ENCODE data around the gene DPP7. TPM values are rescaled to one million over a fixed set of nuclear protein-coding genes. Genes with fewer than 3 reads are reported as not detected.

DPP7 gene
- total and polyA plus RNA-seq, 11 donors = 96.6 to 260 (median 119) TPM

GRCh38 chr9:137086531-137087408, 27.8 kb downstream of the DPP7 start, which contains the start of gene MAN1B1:
Gene MAN1B1 (plus strand): TSS chr9:137086985. CDS start chr9:137087000, 15 bp downstream.
- Histone ChIP-seq H3K9me3 (no peaks in the 10 kb centered on the region), H3K36me3 (peaks cover 0 to 35% (median 29%) of the 10 kb centered on the region in 9 donors), H3K4me1 (peaks cover 0 to 31% (median 21%) of the 10 kb centered on the region in 12 donors), H3K4me3 (peak within 1 kb of the TSS; percentile 56 to 94 (median 78)), H3K27ac (peak within 1 kb of the TSS; percentile 85 to 97 (median 96)), H3K27me3 (no peaks in the 10 kb centered on the region)
- TF ChIP-seq CTCF (IDR thresholded peaks at IDR 0.05) = peak in 1 of 12 donors; percentile 15
- peak in 1 of 2 donors; percentile 77 for TF ChIP-seq POLR2A (IDR thresholded peaks at IDR 0.05)
- WGBS, 4 donors = 0% methylated on average over 34 to 101 of the region's 101 CpGs
- intact Hi-C loops (cut with DNase I) = no loop called here
- peak; percentile 98 to 100 (median 99) for DNase-seq
- ATAC-seq = peak; percentile 90 to 97 (median 94)

- H3K4me3 ChIP-seq = peak overlapping the region; percentile 56 to 94 (median 78)
- H3K4me1 ChIP-seq = peaks cover 0 to 31% (median 21%) of the 10 kb centered on the region in 12 donors
- TF ChIP-seq POLR2A (IDR thresholded peaks at IDR 0.05) = no peak
- TF ChIP-seq CTCF (IDR thresholded peaks at IDR 0.05) = no peak
- peak overlapping the region; percentile 85 to 97 (median 96) for H3K27ac ChIP-seq
- peak in 4 of 5 donors; percentile 56 to 79 (median 67) for DNase-seq
- intact Hi-C loops (cut with DNase I) = no loop called here
- peaks cover 0 to 35% (median 31%) of the 10 kb centered on the region in 9 donors for H3K36me3 ChIP-seq
- ATAC-seq = peak in 3 of 4 donors; percentile 13 to 39 (median 35)
- H3K27me3 ChIP-seq = no peaks in the 10 kb centered on the region
- WGBS, 4 donors = 1 to 3% (median 1%) methylated on average over 16 to 58 of the region's 58 CpGs
- no peaks in the 10 kb centered on the region for H3K9me3 ChIP-seq
Measured at GRCh38 chr9:137085920-137086530, 28.5 kb downstream of the DPP7 start.

- no peak for ATAC-seq
- DNase-seq = no peak
- no peak for TF ChIP-seq CTCF (IDR thresholded peaks at IDR 0.05)
- no peak for TF ChIP-seq POLR2A (IDR thresholded peaks at IDR 0.05)
- peaks cover 0 to 30% (median 21%) of the 10 kb centered on the region in 12 donors for H3K4me1 ChIP-seq
- no peaks in the 10 kb centered on the region for H3K27me3 ChIP-seq
- H3K4me3 ChIP-seq = no peak overlapping the region
- WGBS, 4 donors = 77 to 86% (median 80%) methylated on average over 9 of the region's 9 CpGs
- no peaks in the 10 kb centered on the region for H3K9me3 ChIP-seq
- peaks cover 0 to 42% (median 32%) of the 10 kb centered on the region in 9 donors for H3K36me3 ChIP-seq
- intact Hi-C loops (cut with DNase I) = no loop called here
- no peak overlapping the region for H3K27ac ChIP-seq
Measured at GRCh38 chr9:137084526-137084925, 30.0 kb downstream of the DPP7 start.
